ENCODE measurements around the gene MINDY3. TPM values are rescaled to one million over a fixed set of nuclear protein-coding genes. Genes with fewer than 3 reads are reported as not detected.

The MINDY3 gene
- total RNA-seq, 1 donor from 2014 or later: 39.2 TPM

DNA sequence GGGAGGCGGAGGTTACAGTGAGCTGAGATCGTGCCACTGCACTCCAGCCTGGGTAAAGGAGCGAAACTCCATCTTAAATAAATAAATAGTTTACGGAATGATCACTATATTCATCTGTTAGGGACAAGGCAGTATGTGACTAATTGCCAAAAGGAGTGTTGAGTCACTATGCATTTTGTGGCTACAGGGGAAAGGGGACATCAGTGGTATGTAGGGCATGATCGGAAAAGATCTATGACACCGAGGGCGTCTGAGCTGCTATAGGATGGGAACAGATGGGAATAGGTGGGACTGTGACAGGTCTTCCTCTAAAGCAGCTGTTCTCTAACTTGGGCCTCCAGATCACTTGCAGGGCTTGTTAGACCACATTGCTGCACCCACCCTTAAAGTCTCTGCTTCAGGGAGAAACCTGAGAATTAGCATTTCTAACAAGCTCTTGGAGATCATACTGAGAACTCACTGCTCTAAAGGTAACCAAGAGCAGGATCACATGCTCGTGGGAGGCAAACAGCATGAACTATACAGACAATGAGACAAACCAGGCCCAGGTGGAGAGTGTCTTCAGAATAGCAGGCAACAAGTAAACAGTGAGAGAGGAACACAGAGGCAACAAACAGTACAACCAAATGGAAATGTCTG is 75.5 kb downstream of the MINDY3 start:
- Histone ChIP-seq H3K4me3 (no peak overlapping the region), H3K9me3 (no peaks in the 10 kb centered on the region), H3K36me3 (peaks cover 45% of the 10 kb centered on the region), H3K27me3 (no peaks in the 10 kb centered on the region), H3K4me1 (no peaks in the 10 kb centered on the region), H3K27ac (no peak overlapping the region)
- intact Hi-C loops (cut with DNase I): no loop called here
- ATAC-seq (no peak), DNase-seq (no peak)
- TF ChIP-seq, protein P1, sequence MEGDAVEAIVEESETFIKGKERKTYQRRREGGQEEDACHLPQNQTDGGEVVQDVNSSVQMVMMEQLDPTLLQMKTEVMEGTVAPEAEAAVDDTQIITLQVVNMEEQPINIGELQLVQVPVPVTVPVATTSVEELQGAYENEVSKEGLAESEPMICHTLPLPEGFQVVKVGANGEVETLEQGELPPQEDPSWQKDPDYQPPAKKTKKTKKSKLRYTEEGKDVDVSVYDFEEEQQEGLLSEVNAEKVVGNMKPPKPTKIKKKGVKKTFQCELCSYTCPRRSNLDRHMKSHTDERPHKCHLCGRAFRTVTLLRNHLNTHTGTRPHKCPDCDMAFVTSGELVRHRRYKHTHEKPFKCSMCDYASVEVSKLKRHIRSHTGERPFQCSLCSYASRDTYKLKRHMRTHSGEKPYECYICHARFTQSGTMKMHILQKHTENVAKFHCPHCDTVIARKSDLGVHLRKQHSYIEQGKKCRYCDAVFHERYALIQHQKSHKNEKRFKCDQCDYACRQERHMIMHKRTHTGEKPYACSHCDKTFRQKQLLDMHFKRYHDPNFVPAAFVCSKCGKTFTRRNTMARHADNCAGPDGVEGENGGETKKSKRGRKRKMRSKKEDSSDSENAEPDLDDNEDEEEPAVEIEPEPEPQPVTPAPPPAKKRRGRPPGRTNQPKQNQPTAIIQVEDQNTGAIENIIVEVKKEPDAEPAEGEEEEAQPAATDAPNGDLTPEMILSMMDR (IDR thresholded peaks at IDR 0.05): no peak

- H3K9me3 ChIP-seq: no peaks in the 10 kb centered on the region
- TF ChIP-seq, protein P1 (IDR thresholded peaks at IDR 0.05): no peak
- no peak overlapping the region for H3K27ac ChIP-seq
- no peaks in the 10 kb centered on the region for H3K4me1 ChIP-seq
- DNase-seq (no peak), ATAC-seq (no peak)
- H3K27me3 ChIP-seq: no peaks in the 10 kb centered on the region
- H3K4me3 ChIP-seq: no peak overlapping the region
- peaks cover 50% of the 10 kb centered on the region for H3K36me3 ChIP-seq
- intact Hi-C loops (cut with DNase I): no loop called here
Measured at GRCh38 chr10:15783941-15784636, 76.2 kb downstream of the MINDY3 start.

DNA sequence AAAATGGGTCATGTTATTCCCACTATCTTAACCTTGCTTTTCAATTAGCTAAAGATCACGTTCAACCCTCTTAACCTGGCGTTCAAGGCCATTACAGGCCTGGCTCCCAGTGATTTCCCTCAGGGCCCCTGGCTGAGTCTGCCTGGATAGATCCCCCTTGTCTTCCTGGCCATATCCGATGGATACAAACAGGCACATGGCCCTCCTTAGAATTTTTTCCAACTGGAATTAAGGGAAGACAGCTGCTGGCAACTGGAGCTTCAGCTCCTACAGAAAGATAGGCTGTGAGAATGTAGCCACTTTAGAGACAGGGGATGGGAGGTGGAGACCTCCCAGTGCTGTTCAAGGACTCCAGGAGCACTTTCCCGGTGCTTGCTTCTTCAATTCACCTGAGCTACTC is 77.5 kb downstream of the MINDY3 start:
- Histone ChIP-seq H3K9me3 (no peaks in the 10 kb centered on the region), H3K27ac (no peak overlapping the region), H3K4me1 (no peaks in the 10 kb centered on the region), H3K27me3 (no peaks in the 10 kb centered on the region), H3K36me3 (peaks cover 50% of the 10 kb centered on the region), H3K4me3 (no peak overlapping the region)
- DNase-seq (no peak), ATAC-seq (no peak)
- TF ChIP-seq, protein P1 (IDR thresholded peaks at IDR 0.05): no peak
- intact Hi-C loops (cut with DNase I): no loop called here

GRCh38 chr10:15781381-15781960 is 78.8 kb downstream of the MINDY3 start:
- TF ChIP-seq, protein P1 (IDR thresholded peaks at IDR 0.05): no peak
- intact Hi-C loops (cut with DNase I): no loop called here
- Histone ChIP-seq H3K4me1 (no peaks in the 10 kb centered on the region), H3K9me3 (no peaks in the 10 kb centered on the region), H3K27me3 (no peaks in the 10 kb centered on the region), H3K4me3 (no peak overlapping the region), H3K36me3 (peaks cover 48% of the 10 kb centered on the region), H3K27ac (no peak overlapping the region)
- no peak for ATAC-seq
- no peak for DNase-seq

GRCh38 chr10:15780353-15781135 is 79.8 kb downstream of the MINDY3 start:
- no peak overlapping the region for H3K27ac ChIP-seq
- no peak for ATAC-seq

More at GRCh38 chr10:15780353-15781135, 79.8 kb downstream of the MINDY3 start:
- H3K9me3 ChIP-seq: no peaks in the 10 kb centered on the region
- TF ChIP-seq, protein P1 (IDR thresholded peaks at IDR 0.05): no peak
- peaks cover 41% of the 10 kb centered on the region for H3K36me3 ChIP-seq
- intact Hi-C loops (cut with DNase I): no loop called here
- H3K27me3 ChIP-seq: no peaks in the 10 kb centered on the region
- H3K4me3 ChIP-seq: no peak overlapping the region
- no peaks in the 10 kb centered on the region for H3K4me1 ChIP-seq
- no peak for DNase-seq
